Stimulated activated CD4-positive, alpha-beta T cell treated with anti-CD3 and anti-CD28 coated beads, Interleukin-12 subunit alpha, Interleukin-12 subunit beta, amount 100 ng/mL, for 48 hours (primary cell): Measurements from ENCODE around the gene ARHGDIG.
"Not testable (repeated sequence)": the region's sequence is repeated elsewhere in the genome, so short reads cannot be mapped to it uniquely, and the experiment has no call there.

Experiments used
- DNase-seq, 3 donors: peaks; one replicate each; pipeline ENCODE4 v3.0.0-alpha.2; 2020; ENCODE audit warnings: low read depth in 2 of 3, low spot score in 1 of 3

The ARHGDIG gene

GRCh38 chr16:324451-325334 is 44.3 kb downstream of the ARHGDIG start:
- peak in 1 of 3 donors; percentile 31 for DNase-seq

- DNase-seq: no peak
Observed at GRCh38 chr16:325375-326145, 45.2 kb downstream of the ARHGDIG start.

- no peak for DNase-seq
Observed at GRCh38 chr16:330741-331140, 50.4 kb downstream of the ARHGDIG start.

- DNase-seq: not testable (repeated sequence)
Observed at GRCh38 chr16:331181-331814, 50.9 kb downstream of the ARHGDIG start.
